Left lung (tissue), 14 donors: Measurements from ENCODE around the gene CLCN2. TPM values are rescaled to one million over a fixed set of nuclear protein-coding genes. Genes with fewer than 3 reads are reported as not detected.

Experiments used
- ATAC-seq: fragments of 200-7000 bp; cut with Tn5 transposase; one replicate; pipeline ENCODE4 v1.9.1; 2020; ENCODE audit warnings: moderate library complexity
- DNase-seq, 4 donors: peaks; one replicate each; pipeline ENCODE4 v3.0.0-alpha.2; 2013 to 2020
- H3K27ac ChIP-seq, 2 donors: fragments of 200-600 bp; sonication (generic) in 1 of 2; one replicate each; pipeline versions ENCODE4 v1.5.0 to v1.8.0; 2020 to 2021
- H3K27me3 ChIP-seq, 2 donors: fragments of 200-600 bp; sonication (generic) in 1 of 2; one replicate each; pipeline versions ENCODE4 v1.5.0 to v1.8.0; 2020 to 2021
- H3K36me3 ChIP-seq, 2 donors: fragments of 200-600 bp; sonication (generic) in 1 of 2; one replicate each; pipeline versions ENCODE4 v1.5.0 to v1.8.0; 2020 to 2021
- H3K4me1 ChIP-seq, 2 donors: fragments of 200-600 bp; one replicate each; pipeline ENCODE4 v1.8.0; 2021
- H3K4me3 ChIP-seq, 2 donors: fragments of 200-600 bp; sonication (generic) in 1 of 2; one replicate each; pipeline versions ENCODE4 v1.5.0 to v1.8.0; 2020 to 2021; ENCODE audit warnings: mild to moderate bottlenecking in 1 of 2
- H3K9me3 ChIP-seq, 2 donors: fragments of 200-600 bp; sonication (generic) in 1 of 2; one replicate each; pipeline versions ENCODE4 v1.5.0 to v1.8.0; 2020 to 2021
- CTCF ChIP-seq, 2 donors: fragments of 200-600 bp; sonication (generic) in 1 of 2; IDR thresholded peaks; one replicate each; pipeline versions ENCODE4 v1.5.0 to v1.8.0; 2021; ENCODE audit warnings: antibody characterized with exemption in 2 of 2
- intact Hi-C, 2 donors: fragments of 100-400 bp; cut with DNase I; formaldehyde crosslinking; loops; one replicate each; pipeline versions ENCODE4 v1.11.2 to v1.14.2; 2022
- long read RNA-seq, 12 donors: library from polyadenylated mRNA in 2 of 12; unstranded in 2 of 12; transcript quantifications; one replicate each; pipeline ENCODE4 v2.0.0 and lab custom pipeline, GENCODE V29; 2019 to 2026
- polyA plus RNA-seq, 6 donors: library from polyadenylated mRNA; unstranded; fragments of 120-200 nt; gene quantifications; one replicate each; pipeline ENCODE4 v1.2.1, GENCODE V29; 2013; ENCODE audit not compliant: insufficient read length in 6 of 6
- total RNA-seq, 2 donors: library from RNA; stranded (reverse); fragmentation: NEBNext Ultra II Directional; extraction: Animal tissue kit (Norgen Biotek cat#: 25700); gene quantifications; one replicate each; pipeline ENCODE4 v1.2.1, GENCODE V29; 2021
- donor health status: DM: no; HTN: yes; CAD: no.
- donor health status: DM: no; HTN: no; CAD: no.

Gene CLCN2
- total RNA-seq (1 to 10 TPM; 4.4 to 5.6 TPM), polyA plus RNA-seq (10 to 100 TPM in 4 of 6 donors, 1 to 10 TPM in 2; 8.9 to 12.0 (median 11.0) TPM)
- long read RNA-seq, donor 1, partial matches to known transcripts = 115 of 129 reads
- long read RNA-seq, donor 1, other reads (novel, unspliced or antisense) = 9 of 129 reads
- long read RNA-seq, donor 2, partial matches to known transcripts = 0 of 2 reads
- long read RNA-seq, donor 2, other reads (novel, unspliced or antisense) = 0 of 2 reads
- long read RNA-seq, donor 3, partial matches to known transcripts = 82 of 84 reads
- long read RNA-seq, donor 3, other reads (novel, unspliced or antisense) = 0 of 84 reads
- long read RNA-seq, donor 4, partial matches to known transcripts = 0 of 1 reads
- long read RNA-seq, donor 4, other reads (novel, unspliced or antisense) = 0 of 1 reads
- long read RNA-seq, donor 5, transcript CLCN2-216 (2 exons, 3,236 nt) = major isoform, 5 of 5 reads
- long read RNA-seq, donor 5, partial matches to known transcripts = 0 of 5 reads
- long read RNA-seq, donor 5, other reads (novel, unspliced or antisense) = 0 of 5 reads
- long read RNA-seq, donor 6 = 0 reads
- long read RNA-seq, donor 7, partial matches to known transcripts = 0 of 3 reads
- long read RNA-seq, donor 7, other reads (novel, unspliced or antisense) = 0 of 3 reads
- long read RNA-seq, donor 8, partial matches to known transcripts = 0 of 3 reads
- long read RNA-seq, donor 8, other reads (novel, unspliced or antisense) = 0 of 3 reads
- long read RNA-seq, donor 9 = 0 reads
- long read RNA-seq, donor 10 = 0 reads
- long read RNA-seq, donor 11, partial matches to known transcripts = 0 of 4 reads
- long read RNA-seq, donor 11, other reads (novel, unspliced or antisense) = 0 of 4 reads
- long read RNA-seq, donor 12, partial matches to known transcripts = 0 of 5 reads
- long read RNA-seq, donor 12, other reads (novel, unspliced or antisense) = 0 of 5 reads

GRCh38 chr3:184361532-184361931 is at the start of gene CLCN2, which contains the start of gene POLR2H:
Gene CLCN2, minus strand, starts transcription at chr3:184361605. Its CDS starts 126 bp downstream, at chr3:184361479.
Gene POLR2H, plus strand, starts transcription at chr3:184361710. Its CDS starts 1,783 bp downstream, at chr3:184363493.
- intact Hi-C loops = no loop called here
- H3K4me3 ChIP-seq = peak within 1 kb of the TSS; percentile 94 to 95
- DNase-seq = peak; percentile 55 to 90 (median 79)
- no peak for TF ChIP-seq CTCF (IDR thresholded peaks at IDR 0.05)
- H3K27ac ChIP-seq = peak within 1 kb of the TSS; percentile 95 to 99
- H3K27me3 ChIP-seq = peaks cover 0 to 13% of the 10 kb centered on the region in 2 donors
- H3K4me1 ChIP-seq = peaks cover 20 to 29% of the 10 kb centered on the region in 2 donors
- no peaks in the 10 kb centered on the region for H3K9me3 ChIP-seq
- H3K36me3 ChIP-seq = peaks cover 0 to 24% of the 10 kb centered on the region in 2 donors
- ATAC-seq = peak; percentile 65

GRCh38 chr3:184409946-184410500 is 48.6 kb upstream of the CLCN2 start:
- H3K9me3 ChIP-seq = no peaks in the 10 kb centered on the region
- DNase-seq = peak in 2 of 4 donors; percentile 4 to 58
- H3K27ac ChIP-seq = no peak overlapping the region
- H3K4me3 ChIP-seq = no peak overlapping the region
- intact Hi-C loops = no loop called here
- H3K4me1 ChIP-seq = no peaks in the 10 kb centered on the region
- no peaks in the 10 kb centered on the region for H3K27me3 ChIP-seq
- ATAC-seq = no peak
- TF ChIP-seq CTCF (IDR thresholded peaks at IDR 0.05) = no peak
- H3K36me3 ChIP-seq = no peaks in the 10 kb centered on the region

- Histone ChIP-seq H3K36me3 (no peaks in the 10 kb centered on the region), H3K4me1 (no peaks in the 10 kb centered on the region), H3K9me3 (no peaks in the 10 kb centered on the region), H3K27me3 (no peaks in the 10 kb centered on the region), H3K4me3 (no peak overlapping the region), H3K27ac (no peak overlapping the region)
- intact Hi-C loops = no loop called here
- DNase-seq (peak in 2 of 4 donors; percentile 32 to 49), ATAC-seq (peak; percentile 54)
- no peak for TF ChIP-seq CTCF (IDR thresholded peaks at IDR 0.05)
These were observed 48.0 kb upstream of the CLCN2 start for GRCh38 chr3:184409331-184409926.

- Histone ChIP-seq H3K4me3 (no peak overlapping the region), H3K9me3 (no peaks in the 10 kb centered on the region), H3K4me1 (no peaks in the 10 kb centered on the region), H3K27me3 (peaks cover 0 to 24% of the 10 kb centered on the region in 2 donors), H3K36me3 (no peaks in the 10 kb centered on the region), H3K27ac (no peak overlapping the region)
- intact Hi-C loops = no loop called here
- DNase-seq = peak in 1 of 4 donors; percentile 33
- no peak for ATAC-seq
- TF ChIP-seq CTCF (IDR thresholded peaks at IDR 0.05) = no peak
These were observed 43.9 kb upstream of the CLCN2 start for GRCh38 chr3:184405075-184406030.
